ENCODE data around the gene NUBPL.

DNA sequence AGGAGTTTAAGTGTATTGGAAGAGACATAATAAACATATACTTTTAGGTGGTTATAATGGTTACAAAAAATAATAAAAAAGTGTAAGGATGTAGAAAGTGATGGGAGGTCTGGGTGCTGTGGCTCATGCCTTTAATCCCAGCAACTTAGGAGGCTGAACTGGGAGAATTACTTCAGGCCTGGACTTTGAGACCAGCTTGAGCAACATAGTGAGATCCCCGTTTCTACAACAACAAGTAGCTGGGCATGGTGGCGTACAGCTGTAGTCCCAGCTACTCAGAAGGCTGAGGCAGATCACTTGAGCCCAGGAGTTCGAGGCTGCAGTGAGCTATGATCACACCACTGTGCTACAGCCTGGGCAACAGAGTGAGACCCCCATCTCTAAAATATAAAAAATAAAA lies 19.0 kb downstream of the NUBPL start:
- TF ChIP-seq CTCF (IDR thresholded peaks at IDR 0.05; ENCODE audit: low read depth, low read length, poor library complexity, severe bottlenecking) (no peak), EZH2phosphoT487 (IDR thresholded peaks at IDR 0.05; ENCODE audit: borderline replicate concordance, low read length) (no peak)

Measured in DOHH2 (cell line).